ENCODE measurements around the gene PRSS8. TPM values are rescaled to one million over a fixed set of nuclear protein-coding genes. Genes with fewer than 3 reads are reported as not detected.

Gene PRSS8
- total RNA-seq, 4 donors from 2014 or later = 101 to 510 (median 372) TPM

DNA sequence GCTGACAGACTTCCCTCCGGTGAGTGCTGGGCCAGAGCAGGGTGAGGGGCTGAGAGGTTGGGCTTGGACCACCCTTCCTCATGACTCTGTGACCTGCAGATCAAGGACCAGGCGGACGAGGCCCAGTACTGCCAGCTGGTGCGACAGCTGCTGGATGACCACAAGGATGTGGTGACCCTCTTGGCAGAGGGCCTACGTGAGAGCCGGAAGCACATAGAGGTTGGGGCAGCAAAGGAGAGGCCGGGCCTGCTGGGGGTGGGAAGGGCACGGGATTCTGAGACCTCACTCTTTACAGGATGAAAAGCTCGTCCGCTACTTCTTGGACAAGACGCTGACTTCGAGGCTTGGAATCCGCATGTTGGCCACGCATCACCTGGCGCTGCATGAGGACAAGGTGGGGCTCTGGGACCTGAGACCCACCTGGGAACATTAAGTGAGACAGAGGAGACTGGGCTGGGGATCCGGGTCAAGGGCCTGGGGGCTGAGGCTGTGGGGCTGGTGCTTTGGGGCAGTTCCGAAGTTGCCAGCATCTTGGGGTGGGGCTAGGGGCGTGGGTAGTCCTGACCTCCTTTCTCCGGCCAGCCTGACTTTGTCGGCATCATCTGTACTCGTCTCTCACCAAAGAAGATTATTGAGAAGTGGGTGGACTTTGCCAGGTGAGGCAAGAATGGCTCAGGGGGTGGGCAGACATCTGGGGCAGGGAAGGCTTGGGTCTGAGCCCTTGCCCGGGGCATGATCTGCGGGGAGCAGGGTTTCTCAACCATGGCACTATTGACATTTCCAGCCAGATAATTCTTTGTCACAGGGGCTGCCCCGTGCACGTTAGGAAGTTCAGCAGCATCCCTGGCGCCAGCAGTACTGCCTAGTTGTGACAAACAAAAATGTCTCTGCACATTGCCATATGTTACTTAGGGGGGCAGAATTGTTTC, 25.2 kb downstream of the PRSS8 start:
- intact Hi-C loops (cut with DNase I; ENCODE audit: low total_unique reads) (no loop called here), in situ Hi-C loops (cut with MboI; ENCODE audit: low pct_ligation_motif_present in 1 of 4, low pct_unique_long_range_greater_than_20kb in 1 of 4, low sequenced_read_pairs in 3 of 4) (no loop called here)
- no peak overlapping the region for H3K27ac ChIP-seq
- H3K36me3 ChIP-seq = peaks cover 0 to 5% (median 3%) of the 10 kb centered on the region in 4 donors
- DNase-seq = no peak
- H3K4me3 ChIP-seq = no peak overlapping the region
- H3K4me1 ChIP-seq = peaks cover 3 to 52% (median 29%) of the 10 kb centered on the region in 4 donors
- 89 to 93% methylated on average over 9 to 26 of the region's 26 CpGs for WGBS, 2 donors (ENCODE audit: low coverage in 1 of 2)
- H3K27me3 ChIP-seq = no peaks in the 10 kb centered on the region
- no peak for TF ChIP-seq EP300 (IDR thresholded peaks at IDR 0.05; ENCODE audit: low read depth)
- no peak for TF ChIP-seq POLR2AphosphoS5 (IDR thresholded peaks at IDR 0.05)
- TF ChIP-seq, protein P1, sequence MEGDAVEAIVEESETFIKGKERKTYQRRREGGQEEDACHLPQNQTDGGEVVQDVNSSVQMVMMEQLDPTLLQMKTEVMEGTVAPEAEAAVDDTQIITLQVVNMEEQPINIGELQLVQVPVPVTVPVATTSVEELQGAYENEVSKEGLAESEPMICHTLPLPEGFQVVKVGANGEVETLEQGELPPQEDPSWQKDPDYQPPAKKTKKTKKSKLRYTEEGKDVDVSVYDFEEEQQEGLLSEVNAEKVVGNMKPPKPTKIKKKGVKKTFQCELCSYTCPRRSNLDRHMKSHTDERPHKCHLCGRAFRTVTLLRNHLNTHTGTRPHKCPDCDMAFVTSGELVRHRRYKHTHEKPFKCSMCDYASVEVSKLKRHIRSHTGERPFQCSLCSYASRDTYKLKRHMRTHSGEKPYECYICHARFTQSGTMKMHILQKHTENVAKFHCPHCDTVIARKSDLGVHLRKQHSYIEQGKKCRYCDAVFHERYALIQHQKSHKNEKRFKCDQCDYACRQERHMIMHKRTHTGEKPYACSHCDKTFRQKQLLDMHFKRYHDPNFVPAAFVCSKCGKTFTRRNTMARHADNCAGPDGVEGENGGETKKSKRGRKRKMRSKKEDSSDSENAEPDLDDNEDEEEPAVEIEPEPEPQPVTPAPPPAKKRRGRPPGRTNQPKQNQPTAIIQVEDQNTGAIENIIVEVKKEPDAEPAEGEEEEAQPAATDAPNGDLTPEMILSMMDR (IDR thresholded peaks at IDR 0.05) = no peak
- no peak for TF ChIP-seq POLR2A (IDR thresholded peaks at IDR 0.05)
- H3K9me3 ChIP-seq = no peaks in the 10 kb centered on the region

DNA sequence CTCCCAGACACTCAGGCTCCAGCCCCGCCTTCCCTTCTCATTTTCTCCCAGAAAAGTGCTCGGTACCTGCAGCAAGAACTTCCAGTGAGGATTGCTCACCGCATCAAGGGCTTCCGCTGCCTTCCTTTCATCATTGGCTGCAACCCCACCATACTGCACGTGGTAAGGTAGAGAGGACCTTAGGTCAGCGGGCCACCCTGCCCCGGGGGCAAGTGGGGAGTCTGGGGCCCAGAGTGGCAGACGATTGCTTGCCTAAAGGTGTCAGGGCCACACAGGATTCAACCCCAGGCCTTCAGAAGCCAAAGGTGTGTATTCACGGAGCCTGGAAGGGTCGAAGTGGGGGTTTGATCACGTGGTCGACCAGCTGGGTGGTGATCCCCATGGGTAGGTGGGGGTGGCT, 25.9 kb downstream of the PRSS8 start:
- H3K4me1 ChIP-seq = peaks cover 3 to 44% (median 27%) of the 10 kb centered on the region in 4 donors
- H3K9me3 ChIP-seq = no peaks in the 10 kb centered on the region
- TF ChIP-seq, protein P1 (IDR thresholded peaks at IDR 0.05) = no peak
- TF ChIP-seq POLR2AphosphoS5 (IDR thresholded peaks at IDR 0.05) = no peak
- no peak for TF ChIP-seq POLR2A (IDR thresholded peaks at IDR 0.05)
- no peak for TF ChIP-seq EP300 (IDR thresholded peaks at IDR 0.05; ENCODE audit: low read depth)
- H3K27me3 ChIP-seq = no peaks in the 10 kb centered on the region
- peak overlapping the region in 1 of 4 donors; percentile 94 for H3K27ac ChIP-seq
- intact Hi-C loops (cut with DNase I; ENCODE audit: low total_unique reads) = no loop called here
- DNase-seq = no peak
- peaks cover 0 to 5% (median 3%) of the 10 kb centered on the region in 4 donors for H3K36me3 ChIP-seq
- H3K4me3 ChIP-seq = no peak overlapping the region
- in situ Hi-C loops (cut with MboI; ENCODE audit: low pct_ligation_motif_present in 1 of 4, low pct_unique_long_range_greater_than_20kb in 1 of 4, low sequenced_read_pairs in 3 of 4) = no loop called here
- 91 to 98% methylated on average over 4 to 10 of the region's 12 CpGs for WGBS, 2 donors (ENCODE audit: low coverage in 1 of 2)

DNA sequence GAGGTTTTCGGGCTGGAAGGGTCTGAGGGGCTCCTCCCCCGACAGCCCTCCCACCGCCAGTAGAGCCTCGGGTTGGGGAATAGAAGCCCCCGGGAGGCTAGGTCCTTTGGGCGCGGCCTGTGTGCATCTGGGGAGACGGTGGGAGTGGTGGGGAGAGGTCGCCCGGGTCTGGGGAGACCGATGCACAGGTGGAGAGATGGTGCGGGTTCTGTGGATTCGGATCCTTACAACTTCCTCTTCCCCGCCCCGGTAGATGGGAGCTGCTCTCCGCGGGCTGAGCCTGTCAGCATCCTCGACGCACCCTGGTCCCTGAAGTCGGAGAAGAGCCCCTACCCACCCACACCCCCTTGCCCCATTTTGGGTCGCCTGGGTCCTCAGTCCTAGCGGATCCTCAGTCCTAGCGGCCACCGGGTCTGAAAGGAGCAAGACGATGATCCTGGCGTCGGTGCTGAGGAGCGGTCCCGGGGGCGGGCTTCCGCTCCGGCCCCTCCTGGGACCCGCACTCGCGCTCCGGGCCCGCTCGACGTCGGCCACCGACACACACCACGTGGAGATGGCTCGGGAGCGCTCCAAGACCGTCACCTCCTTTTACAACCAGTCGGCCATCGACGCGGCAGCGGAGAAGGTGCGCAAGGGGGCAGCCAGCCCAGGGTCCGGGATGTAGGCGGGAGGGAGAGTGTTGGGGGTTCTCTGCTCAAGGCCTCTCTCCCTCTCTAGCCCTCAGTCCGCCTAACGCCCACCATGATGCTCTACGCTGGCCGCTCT, 26.6 kb downstream of the PRSS8 start:
- H3K4me3 ChIP-seq = peak overlapping the region; percentile 72 to 98 (median 91)
- intact Hi-C loops (cut with DNase I; ENCODE audit: low total_unique reads) (no loop called here), in situ Hi-C loops (cut with MboI; ENCODE audit: low pct_ligation_motif_present in 1 of 4, low pct_unique_long_range_greater_than_20kb in 1 of 4, low sequenced_read_pairs in 3 of 4) (no loop called here)
- H3K36me3 ChIP-seq = peaks cover 0 to 5% (median 3%) of the 10 kb centered on the region in 4 donors
- 55 to 96% methylated on average over 4 to 32 of the region's 57 CpGs for WGBS, 2 donors (ENCODE audit: low coverage in 1 of 2)
- peaks cover 3 to 38% (median 26%) of the 10 kb centered on the region in 4 donors for H3K4me1 ChIP-seq
- TF ChIP-seq POLR2AphosphoS5 (IDR thresholded peaks at IDR 0.05) (no peak), EP300 (IDR thresholded peaks at IDR 0.05; ENCODE audit: low read depth) (no peak), POLR2A (IDR thresholded peaks at IDR 0.05) (no peak)
- TF ChIP-seq, protein P1 (IDR thresholded peaks at IDR 0.05) = no peak
- H3K9me3 ChIP-seq = no peaks in the 10 kb centered on the region
- DNase-seq = no peak
- no peaks in the 10 kb centered on the region for H3K27me3 ChIP-seq
- H3K27ac ChIP-seq = peak overlapping the region; percentile 86 to 94 (median 92)
